ENCODE results near the gene ANKZF1. TPM values are rescaled to one million over a fixed set of nuclear protein-coding genes. Genes with fewer than 3 reads are reported as not detected.

ANKZF1 gene
- total and polyA plus RNA-seq, 8 donors: 27.8 to 263 (median 49.7) TPM

DNA sequence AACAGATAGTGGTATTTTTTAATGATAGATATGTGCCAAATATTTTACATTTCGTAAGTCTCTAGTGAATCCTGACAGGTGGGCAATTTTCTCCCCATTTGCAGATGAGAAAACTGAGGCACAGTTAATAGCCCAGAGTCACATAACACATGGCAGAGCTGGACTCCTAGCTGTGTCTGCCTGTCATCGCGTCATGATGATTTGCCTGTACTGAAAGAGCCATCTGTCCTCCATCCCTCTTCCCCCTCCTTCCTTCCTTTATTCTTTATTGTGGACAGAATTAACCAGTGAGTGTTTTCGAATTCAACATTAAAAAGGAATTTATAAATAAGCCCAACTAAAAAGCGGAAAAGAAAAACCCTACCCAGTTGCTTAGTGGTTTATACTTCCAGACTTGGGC, 52.8 kb downstream of the ANKZF1 start:
- no peaks in the 10 kb centered on the region for H3K27me3 ChIP-seq
- TF ChIP-seq EP300 (IDR thresholded peaks at IDR 0.05): no peak
- DNase-seq: no peak
- H3K4me1 ChIP-seq: peaks cover 21 to 71% (median 44%) of the 10 kb centered on the region in 4 donors
- peak overlapping the region in 1 of 5 donors; percentile 100 for H3K27ac ChIP-seq
- no peaks in the 10 kb centered on the region for H3K9me3 ChIP-seq
- H3K36me3 ChIP-seq: peaks cover 43 to 64% (median 60%) of the 10 kb centered on the region in 4 donors
- no peak overlapping the region for H3K4me3 ChIP-seq
- intact Hi-C loops (cut with DNase I; ENCODE audit: low total_unique reads): loop anchor here (10.0 kb wide), 1 partner anchor 58 kb away; the partner anchor contains the start of genes ANKZF1 and ATG9A
- 85 to 96% (median 91%) methylated on average over 5 of the region's 5 CpGs for WGBS, 5 donors

DNA sequence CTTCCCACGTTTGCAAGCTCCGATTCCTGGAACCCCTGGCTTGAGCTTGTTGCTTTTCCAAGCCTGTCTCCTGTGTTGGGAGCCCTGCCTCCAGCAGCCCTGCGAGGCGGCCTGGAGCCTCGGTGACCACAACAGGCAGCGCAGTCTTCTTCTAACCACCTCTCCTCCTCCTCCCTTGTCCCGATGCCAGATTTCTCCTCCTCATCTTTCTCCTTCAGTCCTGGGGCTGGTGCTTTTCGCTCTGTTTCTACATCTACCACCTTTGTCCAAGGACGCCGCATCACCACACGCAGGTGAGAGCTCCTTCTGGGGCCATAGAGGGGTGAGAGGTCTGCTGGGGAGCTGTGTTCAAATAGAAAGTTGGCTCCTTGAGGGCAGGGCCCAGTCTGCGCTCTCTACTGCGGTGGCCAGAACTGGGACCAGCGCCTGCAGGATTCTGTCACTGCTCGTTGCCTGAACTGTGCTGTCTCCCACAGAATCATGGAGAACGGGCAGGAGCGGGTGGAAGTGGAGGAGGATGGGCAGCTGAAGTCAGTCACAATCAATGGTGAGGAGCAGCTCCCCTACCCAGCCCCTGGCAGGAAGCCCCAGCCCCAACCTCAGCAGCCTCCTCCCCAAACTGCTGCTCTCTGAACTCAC, 53.5 kb downstream of the ANKZF1 start:
- 90 to 93% (median 92%) methylated on average over 17 of the region's 17 CpGs for WGBS, 5 donors
- H3K27me3 ChIP-seq: no peaks in the 10 kb centered on the region
- DNase-seq: no peak
- intact Hi-C loops (cut with DNase I; ENCODE audit: low total_unique reads): loop anchor here (10.0 kb wide), 1 partner anchor 58 kb away; the partner anchor contains the start of genes ANKZF1 and ATG9A
- TF ChIP-seq POLR2A (IDR thresholded peaks at IDR 0.05): no peak
- H3K4me3 ChIP-seq: no peak overlapping the region
- H3K9me3 ChIP-seq: no peaks in the 10 kb centered on the region
- peaks cover 14 to 64% (median 37%) of the 10 kb centered on the region in 4 donors for H3K4me1 ChIP-seq
- peaks cover 43 to 64% (median 60%) of the 10 kb centered on the region in 4 donors for H3K36me3 ChIP-seq
- peak overlapping the region in 1 of 5 donors; percentile 100 for H3K27ac ChIP-seq

DNA sequence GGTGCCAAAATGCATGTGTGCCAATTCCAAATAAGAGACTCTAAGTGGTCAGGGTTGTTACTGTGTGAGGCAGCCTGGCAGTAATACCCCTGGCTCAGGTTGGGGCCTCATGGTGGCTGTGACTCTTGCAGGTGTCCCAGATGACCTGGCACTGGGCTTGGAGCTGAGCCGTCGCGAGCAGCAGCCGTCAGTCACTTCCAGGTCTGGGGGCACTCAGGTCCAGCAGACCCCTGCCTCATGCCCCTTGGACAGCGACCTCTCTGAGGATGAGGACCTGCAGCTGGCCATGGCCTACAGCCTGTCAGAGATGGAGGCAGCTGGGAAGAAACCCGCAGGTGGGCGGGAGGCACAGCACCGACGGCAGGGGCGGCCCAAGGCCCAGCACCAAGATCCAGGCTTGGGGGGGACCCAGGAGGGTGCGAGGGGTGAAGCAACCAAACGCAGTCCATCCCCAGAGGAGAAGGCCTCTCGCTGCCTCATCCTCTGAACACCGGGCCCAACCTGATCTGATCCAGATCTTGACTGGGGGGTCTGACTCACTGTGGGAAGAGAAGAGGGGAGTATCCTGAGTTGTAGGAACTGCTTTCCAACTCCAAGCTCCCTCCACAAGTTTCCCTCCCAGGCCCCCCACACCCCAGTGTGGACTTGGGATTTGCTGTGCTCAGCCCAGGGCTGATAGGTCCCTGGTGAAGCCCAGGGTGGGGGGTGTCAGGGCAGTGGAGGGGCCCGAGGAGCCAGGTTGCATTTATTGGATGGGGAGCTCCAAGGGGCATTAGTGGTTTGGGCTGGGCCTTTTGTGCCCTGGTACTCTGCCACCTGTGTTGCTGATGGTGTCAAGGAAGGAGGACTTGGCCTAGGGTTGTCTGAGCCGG, 55.1 kb downstream of the ANKZF1 start:
- H3K27ac ChIP-seq: peak overlapping the region in 2 of 5 donors; percentile 39 to 65
- H3K4me1 ChIP-seq: peaks cover 10 to 66% (median 33%) of the 10 kb centered on the region in 4 donors

DNA sequence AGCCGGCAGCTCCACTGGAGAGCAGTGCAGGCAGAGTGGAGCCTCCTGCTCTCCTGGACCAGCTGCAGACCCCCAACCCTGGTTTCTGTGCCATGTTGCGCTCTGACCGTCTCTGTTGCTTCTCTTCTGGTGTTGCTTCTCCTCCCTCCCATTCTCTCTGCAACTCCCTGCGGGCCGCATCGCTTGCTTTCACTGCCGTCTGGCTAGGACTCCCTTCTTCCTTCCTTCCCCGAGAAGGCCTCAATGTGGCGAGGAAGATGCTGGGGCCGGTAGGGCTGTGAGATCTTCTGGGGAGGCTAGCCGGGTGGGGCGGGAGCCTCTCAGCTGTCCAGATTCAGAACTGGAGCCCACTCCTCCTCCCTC, 55.7 kb downstream of the ANKZF1 start:
- Histone ChIP-seq H3K36me3 (peaks cover 43 to 64% (median 59%) of the 10 kb centered on the region in 4 donors), H3K9me3 (no peaks in the 10 kb centered on the region), H3K27me3 (no peaks in the 10 kb centered on the region), H3K4me3 (no peak overlapping the region), H3K4me1 (peaks cover 3 to 65% (median 29%) of the 10 kb centered on the region in 4 donors), H3K27ac (peak overlapping the region in 2 of 5 donors; percentile 39 to 65)
- TF ChIP-seq POLR2AphosphoS5 (IDR thresholded peaks at IDR 0.05): no peak
- DNase-seq: no peak
- 88 to 93% (median 92%) methylated on average over 12 of the region's 12 CpGs for WGBS, 5 donors
- intact Hi-C loops (cut with DNase I; ENCODE audit: low total_unique reads): loop anchor here (10.0 kb wide), 1 partner anchor 61 kb away; the partner anchor contains the start of genes ANKZF1 and ATG9A

More for the DNA sequence above, 55.1 kb downstream of the ANKZF1 start:
- Histone ChIP-seq H3K4me3 (no peak overlapping the region), H3K9me3 (no peaks in the 10 kb centered on the region), H3K27me3 (no peaks in the 10 kb centered on the region), H3K36me3 (peaks cover 43 to 64% (median 60%) of the 10 kb centered on the region in 4 donors)
- no peak for DNase-seq
- TF ChIP-seq, protein P1, sequence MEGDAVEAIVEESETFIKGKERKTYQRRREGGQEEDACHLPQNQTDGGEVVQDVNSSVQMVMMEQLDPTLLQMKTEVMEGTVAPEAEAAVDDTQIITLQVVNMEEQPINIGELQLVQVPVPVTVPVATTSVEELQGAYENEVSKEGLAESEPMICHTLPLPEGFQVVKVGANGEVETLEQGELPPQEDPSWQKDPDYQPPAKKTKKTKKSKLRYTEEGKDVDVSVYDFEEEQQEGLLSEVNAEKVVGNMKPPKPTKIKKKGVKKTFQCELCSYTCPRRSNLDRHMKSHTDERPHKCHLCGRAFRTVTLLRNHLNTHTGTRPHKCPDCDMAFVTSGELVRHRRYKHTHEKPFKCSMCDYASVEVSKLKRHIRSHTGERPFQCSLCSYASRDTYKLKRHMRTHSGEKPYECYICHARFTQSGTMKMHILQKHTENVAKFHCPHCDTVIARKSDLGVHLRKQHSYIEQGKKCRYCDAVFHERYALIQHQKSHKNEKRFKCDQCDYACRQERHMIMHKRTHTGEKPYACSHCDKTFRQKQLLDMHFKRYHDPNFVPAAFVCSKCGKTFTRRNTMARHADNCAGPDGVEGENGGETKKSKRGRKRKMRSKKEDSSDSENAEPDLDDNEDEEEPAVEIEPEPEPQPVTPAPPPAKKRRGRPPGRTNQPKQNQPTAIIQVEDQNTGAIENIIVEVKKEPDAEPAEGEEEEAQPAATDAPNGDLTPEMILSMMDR (IDR thresholded peaks at IDR 0.05): no peak
- TF ChIP-seq POLR2AphosphoS5 (IDR thresholded peaks at IDR 0.05): no peak
- no peak for TF ChIP-seq EP300 (IDR thresholded peaks at IDR 0.05)
- no peak for TF ChIP-seq POLR2A (IDR thresholded peaks at IDR 0.05)
- 87 to 94% (median 93%) methylated on average over 15 to 16 of the region's 16 CpGs for WGBS, 5 donors
- intact Hi-C loops (cut with DNase I; ENCODE audit: low total_unique reads): loop anchor here (10.0 kb wide), 1 partner anchor 60 kb away; the partner anchor contains the start of genes ANKZF1 and ATG9A

DNA sequence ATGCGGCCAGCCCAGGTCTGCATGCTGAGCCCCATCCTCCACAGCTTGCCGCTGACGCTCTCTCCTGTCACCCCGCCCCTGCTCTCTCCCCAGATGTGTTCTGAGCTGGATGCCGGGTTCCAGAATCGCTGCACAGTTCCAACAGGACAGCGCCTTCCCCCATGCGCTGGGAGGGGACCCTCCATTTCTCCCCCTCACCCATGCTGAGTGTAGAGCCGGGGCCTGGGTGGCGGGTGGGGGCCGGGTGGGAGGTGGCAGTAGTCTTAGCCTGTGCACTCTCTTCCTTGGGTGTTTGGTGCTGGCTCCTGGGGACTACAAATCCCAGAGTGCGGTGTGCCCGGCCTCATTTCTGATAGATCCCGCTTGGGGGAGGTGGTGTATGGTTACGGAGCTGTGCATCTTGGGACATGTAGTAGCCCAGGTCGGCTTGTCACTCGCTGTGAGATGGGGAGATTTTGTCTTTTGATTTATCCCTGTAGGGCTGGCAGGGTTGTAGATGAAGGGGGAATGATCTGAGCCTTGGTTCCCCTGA, 56.4 kb downstream of the ANKZF1 start:
- TF ChIP-seq, protein P1 (IDR thresholded peaks at IDR 0.05): no peak
- TF ChIP-seq POLR2A (IDR thresholded peaks at IDR 0.05): no peak
- TF ChIP-seq EP300 (IDR thresholded peaks at IDR 0.05): no peak
- TF ChIP-seq POLR2AphosphoS5 (IDR thresholded peaks at IDR 0.05): no peak

More for the DNA sequence above, 56.4 kb downstream of the ANKZF1 start:
- Histone ChIP-seq H3K4me1 (peaks cover 0 to 59% (median 24%) of the 10 kb centered on the region in 4 donors), H3K27ac (peak overlapping the region in 2 of 5 donors; percentile 39 to 65), H3K9me3 (no peaks in the 10 kb centered on the region), H3K4me3 (no peak overlapping the region), H3K27me3 (no peaks in the 10 kb centered on the region), H3K36me3 (peaks cover 43 to 60% (median 53%) of the 10 kb centered on the region in 4 donors)
- peak in 1 of 2 donors; percentile 80 for DNase-seq
- intact Hi-C loops (cut with DNase I; ENCODE audit: low total_unique reads): loop anchor here (10.0 kb wide), 1 partner anchor 61 kb away; the partner anchor contains the start of genes ANKZF1 and ATG9A
- 66 to 76% (median 75%) methylated on average over 12 to 17 of the region's 17 CpGs for WGBS, 5 donors

Other genes starting within 250 kb of the ANKZF1 start
- 1 to 10 TPM in 1 of 5 donors, not detected in 4; 1.3 TPM for gene FEV, start 244.6 kb upstream of the ANKZF1 start, total RNA-seq
- 1 to 10 TPM in 1 of 3 donors, under 1 TPM in 2; 0.28 to 6.4 (median 0.87) TPM for gene FEV, start 244.6 kb upstream of the ANKZF1 start, polyA plus RNA-seq
- 1 to 10 TPM in 1 of 5 donors, not detected in 4; 2.8 TPM for gene CRYBA2, start 236.4 kb upstream of the ANKZF1 start, total RNA-seq
- 1 to 10 TPM; 1.2 to 7.5 (median 3.7) TPM for gene CRYBA2, start 236.4 kb upstream of the ANKZF1 start, polyA plus RNA-seq
- gene CFAP65, start 188.3 kb upstream of the ANKZF1 start, total RNA-seq: 1 to 10 TPM in 1 of 5 donors, not detected in 4; 2.6 TPM
- gene CFAP65, start 188.3 kb upstream of the ANKZF1 start, polyA plus RNA-seq: under 1 TPM in 1 of 3 donors, not detected in 2; 0.10 TPM
- gene IHH, start 168.9 kb upstream of the ANKZF1 start, total RNA-seq: 10 to 100 TPM in 4 of 5 donors, under 1 TPM in 1; 0.58 to 59.1 (median 16.5) TPM
- 1 to 10 TPM; 6.4 to 9.0 (median 7.8) TPM for gene IHH, start 168.9 kb upstream of the ANKZF1 start, polyA plus RNA-seq
- gene NHEJ1, start 69.0 kb upstream of the ANKZF1 start, total RNA-seq: 10 to 100 TPM in 3 of 5 donors, 1 to 10 TPM in 2; 4.5 to 25.5 (median 13.2) TPM
- 10 to 100 TPM; 10.3 to 19.1 (median 10.4) TPM for gene NHEJ1, start 69.0 kb upstream of the ANKZF1 start, polyA plus RNA-seq
- 1 to 10 TPM in 2 of 5 donors, under 1 TPM in 3; 0.45 to 4.1 (median 0.92) TPM for gene SLC23A3, start 59.8 kb upstream of the ANKZF1 start, total RNA-seq
- gene SLC23A3, start 59.8 kb upstream of the ANKZF1 start, polyA plus RNA-seq: 1 to 10 TPM in 1 of 3 donors, under 1 TPM in 1, not detected in 1; 0.50 to 2.3 TPM
- 10 to 100 TPM; 12.8 to 48.2 (median 36.2) TPM for gene CNPPD1, start 52.9 kb upstream of the ANKZF1 start, total RNA-seq
- 10 to 100 TPM; 26.5 to 45.5 (median 34.2) TPM for gene CNPPD1, start 52.9 kb upstream of the ANKZF1 start, polyA plus RNA-seq
- 10 to 100 TPM; 31.9 to 97.3 (median 43.9) TPM for gene RETREG2, start 51.5 kb upstream of the ANKZF1 start, total RNA-seq
- gene RETREG2, start 51.5 kb upstream of the ANKZF1 start, polyA plus RNA-seq: 10 to 100 TPM; 23.9 to 52.5 (median 25.1) TPM
- gene ZFAND2B, start 23.0 kb upstream of the ANKZF1 start, total RNA-seq: 10 to 100 TPM; 21.3 to 79.7 (median 33.8) TPM
- 10 to 100 TPM; 45.0 to 81.3 (median 46.6) TPM for gene ZFAND2B, start 23.0 kb upstream of the ANKZF1 start, polyA plus RNA-seq
- 10 to 100 TPM in 4 of 5 donors, 1 to 10 TPM in 1; 8.2 to 41.5 (median 29.5) TPM for gene ABCB6, start 10.8 kb upstream of the ANKZF1 start, total RNA-seq
- gene ABCB6, start 10.8 kb upstream of the ANKZF1 start, polyA plus RNA-seq: 10 to 100 TPM in 2 of 3 donors, 1 to 10 TPM in 1; 8.4 to 47.8 (median 14.5) TPM
- 100 to 1,000 TPM in 1 of 5 donors, 10 to 100 TPM in 3, 1 to 10 TPM in 1; 1.4 to 100 (median 23.1) TPM for gene ATG9A, start 170 bp upstream of the ANKZF1 start, total RNA-seq
- gene ATG9A, start 170 bp upstream of the ANKZF1 start, polyA plus RNA-seq: 10 to 100 TPM in 1 of 3 donors, 1 to 10 TPM in 2; 6.3 to 13.5 (median 7.2) TPM
- 10 to 100 TPM in 1 of 5 donors, 1 to 10 TPM in 2, under 1 TPM in 1, not detected in 1; 0.58 to 31.4 (median 4.5) TPM for gene GLB1L, start 15.6 kb downstream of the ANKZF1 start, total RNA-seq
- 1 to 10 TPM; 2.6 to 4.9 (median 2.6) TPM for gene GLB1L, start 15.6 kb downstream of the ANKZF1 start, polyA plus RNA-seq
- gene STK16, start 15.7 kb downstream of the ANKZF1 start, total RNA-seq: 10 to 100 TPM in 4 of 5 donors, 1 to 10 TPM in 1; 1.2 to 55.6 (median 23.7) TPM
- 10 to 100 TPM; 38.8 to 55.9 (median 45.1) TPM for gene STK16, start 15.7 kb downstream of the ANKZF1 start, polyA plus RNA-seq
- gene TUBA4B, start 23.4 kb downstream of the ANKZF1 start, total RNA-seq: not detected
- gene TUBA4B, start 23.4 kb downstream of the ANKZF1 start, polyA plus RNA-seq: not detected
- gene TUBA4A, start 24.1 kb downstream of the ANKZF1 start, total RNA-seq: 100 to 1,000 TPM in 1 of 5 donors, 10 to 100 TPM in 4; 18.7 to 141 (median 27.2) TPM
- 10 to 100 TPM; 28.9 to 68.8 (median 51.0) TPM for gene TUBA4A, start 24.1 kb downstream of the ANKZF1 start, polyA plus RNA-seq
- 10 to 100 TPM; 24.4 to 88.8 (median 47.8) TPM for gene DNAJB2, start 49.6 kb downstream of the ANKZF1 start, total RNA-seq
- 10 to 100 TPM; 62.5 to 85.8 (median 77.5) TPM for gene DNAJB2, start 49.6 kb downstream of the ANKZF1 start, polyA plus RNA-seq
- gene PTPRN, start 79.6 kb downstream of the ANKZF1 start, total RNA-seq: 10 to 100 TPM in 1 of 5 donors, 1 to 10 TPM in 3, not detected in 1; 2.8 to 11.3 (median 7.4) TPM
- gene PTPRN, start 79.6 kb downstream of the ANKZF1 start, polyA plus RNA-seq: 1 to 10 TPM; 1.1 to 3.6 (median 1.5) TPM
- gene RESP18, start 102.9 kb downstream of the ANKZF1 start, total RNA-seq: not detected
- not detected for gene RESP18, start 102.9 kb downstream of the ANKZF1 start, polyA plus RNA-seq
- gene DNPEP, start 158.1 kb downstream of the ANKZF1 start, total RNA-seq: 100 to 1,000 TPM in 1 of 5 donors, 10 to 100 TPM in 4; 32.7 to 147 (median 46.4) TPM
- 100 to 1,000 TPM in 2 of 3 donors, 10 to 100 TPM in 1; 69.2 to 114 (median 105) TPM for gene DNPEP, start 158.1 kb downstream of the ANKZF1 start, polyA plus RNA-seq
- gene DES, start 188.6 kb downstream of the ANKZF1 start, total RNA-seq: 1,000 to 10,000 TPM; 1,078 to 5,539 (median 2,913) TPM
- gene DES, start 188.6 kb downstream of the ANKZF1 start, polyA plus RNA-seq: 100 to 1,000 TPM; 122 to 803 (median 204) TPM
- 100 to 1,000 TPM in 1 of 5 donors, 10 to 100 TPM in 3, 1 to 10 TPM in 1; 7.4 to 106 (median 30.4) TPM for gene SPEG, start 205.0 kb downstream of the ANKZF1 start, total RNA-seq
- gene SPEG, start 205.0 kb downstream of the ANKZF1 start, polyA plus RNA-seq: 10 to 100 TPM in 1 of 3 donors, 1 to 10 TPM in 2; 9.8 to 65.1 (median 9.9) TPM